ENCODE results near the gene PAPPA2.

Gene PAPPA2

GRCh38 chr1:176504848-176505553 lies 42.0 kb downstream of the PAPPA2 start:
- DNase-seq, result no peak

- no peak for DNase-seq
These were observed 50.0 kb downstream of the PAPPA2 start for GRCh38 chr1:176512966-176513365.

- DNase-seq, result no peak
These were observed 52.3 kb downstream of the PAPPA2 start for GRCh38 chr1:176515310-176515709.

GRCh38 chr1:176517484-176517883 lies 54.5 kb downstream of the PAPPA2 start:
- DNase-seq, result no peak

GRCh38 chr1:176521211-176521610 lies 58.2 kb downstream of the PAPPA2 start:
- DNase-seq, result no peak

GRCh38 chr1:176522310-176522845 lies 59.4 kb downstream of the PAPPA2 start:
- DNase-seq, result no peak

GRCh38 chr1:176529395-176530090 lies 66.6 kb downstream of the PAPPA2 start:
- DNase-seq, result no peak

GRCh38 chr1:176531036-176531435 lies 68.1 kb downstream of the PAPPA2 start:
- no peak for DNase-seq

GRCh38 chr1:176531921-176532897 lies 69.2 kb downstream of the PAPPA2 start:
- no peak for DNase-seq

GRCh38 chr1:176533020-176533419 lies 70.0 kb downstream of the PAPPA2 start:
- no peak for DNase-seq

- no peak for DNase-seq
These were observed 73.6 kb downstream of the PAPPA2 start for GRCh38 chr1:176536588-176536987.

- DNase-seq, result no peak
These were observed 76.0 kb downstream of the PAPPA2 start for GRCh38 chr1:176539018-176539417.

- DNase-seq, result no peak
These were observed 77.5 kb downstream of the PAPPA2 start for GRCh38 chr1:176540428-176540827.

- no peak for DNase-seq
These were observed 78.7 kb downstream of the PAPPA2 start for GRCh38 chr1:176541663-176542062.

- DNase-seq, result no peak
These were observed 79.4 kb downstream of the PAPPA2 start for GRCh38 chr1:176542352-176542751.

GRCh38 chr1:176543360-176544129 lies 80.6 kb downstream of the PAPPA2 start:
- no peak for DNase-seq

GRCh38 chr1:176545034-176545639 lies 82.2 kb downstream of the PAPPA2 start:
- DNase-seq, result no peak

GRCh38 chr1:176546825-176547224 lies 83.8 kb downstream of the PAPPA2 start:
- no peak for DNase-seq

- no peak for DNase-seq
These were observed 88.2 kb downstream of the PAPPA2 start for GRCh38 chr1:176551146-176551545.

- DNase-seq, result no peak
These were observed 89.4 kb downstream of the PAPPA2 start for GRCh38 chr1:176552217-176552991.

- no peak for DNase-seq
These were observed 90.0 kb downstream of the PAPPA2 start for GRCh38 chr1:176552999-176553398.
